ENCODE data around the gene LRRC27. TPM values are rescaled to one million over a fixed set of nuclear protein-coding genes. Genes with fewer than 3 reads are reported as not detected.

LRRC27 gene
- total and polyA plus RNA-seq, 2 of the 4 experiments (the other 2 are of a cell fraction), result 3.8 to 5.3 TPM

DNA sequence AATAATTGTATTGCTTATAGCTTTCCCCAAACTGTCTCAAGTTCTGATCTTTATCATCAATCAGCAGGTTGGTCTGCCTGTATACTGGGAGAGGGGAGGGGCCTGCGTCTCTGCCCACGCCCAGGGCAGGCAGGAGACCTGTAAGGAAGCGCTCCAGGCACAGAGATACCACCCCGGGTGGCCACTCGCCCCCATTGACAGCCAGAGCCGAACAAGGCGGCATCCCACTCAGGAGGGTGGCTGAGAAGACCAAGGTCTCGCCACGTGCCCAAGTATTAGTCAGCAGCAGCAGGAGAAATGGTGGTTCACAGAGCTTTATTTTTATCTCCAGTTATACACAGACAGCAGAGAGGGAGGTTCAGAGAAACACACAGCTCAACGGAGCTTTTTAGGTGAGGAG, 31.4 kb upstream of the LRRC27 start:
- no peak overlapping the region for H3K14ac ChIP-seq (replicated peaks; ENCODE audit: low read depth, low read length)
- H2BK5ac ChIP-seq (ENCODE audit: low read depth, low read length, poor library complexity, severe bottlenecking), result no peak overlapping the region
- H3K18ac ChIP-seq (ENCODE audit: low read depth, low read length), result no peak overlapping the region
- ChIA-PET CTCF (no interaction called here), POLR2A (ENCODE audit: unreplicated experiment) (no interaction called here)
- no peak overlapping the region for H3K4me3 ChIP-seq (ENCODE audit: insufficient read depth, low read depth, low read length)
- H3K9me1 ChIP-seq (ENCODE audit: insufficient read depth, low read length), result no peaks in the 10 kb centered on the region
- no peak overlapping the region for H3K4ac ChIP-seq (ENCODE audit: low read depth, low read length)
- no peak overlapping the region for H2AK5ac ChIP-seq (ENCODE audit: low read depth, low read length)
- H3K56ac ChIP-seq (ENCODE audit: extremely low read depth, insufficient read depth, low read length), result no peak overlapping the region
- no peak overlapping the region for H4K91ac ChIP-seq (ENCODE audit: insufficient read depth, low read depth, low read length)
- no peak overlapping the region for H3K23ac ChIP-seq (ENCODE audit: low read depth, low read length)
- no peak overlapping the region for H2AFZ ChIP-seq (replicated peaks; ENCODE audit: low read length, poor library complexity)
- in situ Hi-C loops (cut with MboI; ENCODE audit: low sequenced_read_pairs), result no loop called here
- no peak overlapping the region for H4K5ac ChIP-seq (ENCODE audit: low read depth, low read length)
- no peaks in the 10 kb centered on the region for H3K79me1 ChIP-seq (ENCODE audit: low read depth in 1 of 2, low read length in 2 of 2)
- H4K20me1 ChIP-seq (ENCODE audit: insufficient read depth, low read length), result no peaks in the 10 kb centered on the region
- no peak overlapping the region for H2BK20ac ChIP-seq (ENCODE audit: low read depth, low read length)
- BruUV-seq (replicated peaks), result no TSS peak
- H3K27me3 ChIP-seq (ENCODE audit: control insufficient read depth, insufficient read depth, low read length), result peaks cover 23% of the 10 kb centered on the region; the same call in 1 of the 2 replicates
- no peak overlapping the region for H3K27ac ChIP-seq (ENCODE audit: insufficient read depth, low read length)
- H2BK120ac ChIP-seq (ENCODE audit: low read depth, low read length), result no peak overlapping the region
- WGBS, 2 experiments (ENCODE audit: extremely low coverage in 2 of 2, insufficient read length in 1 of 2), result 40% methylated on average over 1 of the region's 10 CpGs; no CpG with 5 or more reads in 1 of the 2 experiments
- no peaks in the 10 kb centered on the region for H3K9me3 ChIP-seq (ENCODE audit: control insufficient read depth, insufficient read depth, low read length)
- no peak; the same call in 1 of the 2 replicates for ATAC-seq (ENCODE audit: low read depth)
- dilution Hi-C loops (cut with HindIII; ENCODE audit: low sequenced_read_pairs, unreplicated experiment), result no loop called here
- DNase-seq, result no peak
- no peak overlapping the region for H4K8ac ChIP-seq (ENCODE audit: low read depth in 2 of 2, low read length in 2 of 2)
- no peak overlapping the region for H2AK9ac ChIP-seq (replicated peaks; ENCODE audit: low read depth, low read length, poor library complexity)
- intact Hi-C loops (cut with micrococcal nuclease), result no loop called here
- H3K4me2 ChIP-seq (ENCODE audit: low read depth, low read length), result no peak overlapping the region
- H3K36me3 ChIP-seq (ENCODE audit: control insufficient read depth, insufficient read depth, low read length), result no peaks in the 10 kb centered on the region
- no peak for TF ChIP-seq RAD21 (IDR thresholded peaks at IDR 0.05; ENCODE audit: low read length)
- TF ChIP-seq MXI1 (IDR thresholded peaks at IDR 0.05; ENCODE audit: borderline replicate concordance, low read depth, low read length), result no peak
- no peak for TF ChIP-seq MAFK (IDR thresholded peaks at IDR 0.05; ENCODE audit: low read depth, low read length)
- no peak for TF ChIP-seq RCOR1 (IDR thresholded peaks at IDR 0.05; ENCODE audit: insufficient replicate concordance, low read length)
- no peak for TF ChIP-seq RFX5 (IDR thresholded peaks at IDR 0.05; ENCODE audit: low read depth, low read length)
- TF ChIP-seq BHLHE40 (IDR thresholded peaks at IDR 0.05; ENCODE audit: low read depth, low read length), result no peak
- TF ChIP-seq USF2 (IDR thresholded peaks at IDR 0.05; ENCODE audit: low read depth, low read length), result no peak; the same call in 1 of the 2 replicates
- no peak for TF ChIP-seq FOS (IDR thresholded peaks at IDR 0.05; ENCODE audit: low read depth, low read length)
- TF ChIP-seq POLR2A (IDR thresholded peaks at IDR 0.05; ENCODE audit: low read depth, low read length), result no peak
- TF ChIP-seq NFE2L2 (IDR thresholded peaks at IDR 0.05; ENCODE audit: low read depth, low read length), result no peak
- no peak for TF ChIP-seq CEBPB (IDR thresholded peaks at IDR 0.05; ENCODE audit: low read depth, low read length)
- H3K4me1 ChIP-seq (ENCODE audit: control insufficient read depth, insufficient read depth, low read length), result no peaks in the 10 kb centered on the region
- no peak overlapping the region for H3K9ac ChIP-seq (ENCODE audit: low read depth, low read length)
- no peak overlapping the region for H2BK15ac ChIP-seq (ENCODE audit: low read depth, low read length)
